GM23338 (cell line): Measurements from ENCODE around the gene SGK1. TPM values are rescaled to one million over a fixed set of nuclear protein-coding genes. Genes with fewer than 3 reads are reported as not detected.

Experiments
- ATAC-seq: fragments of 200-7000 bp; cut with Tn5 transposase; 3 replicates; pipeline ENCODE4 v1.9.1; 2020
- DNase-seq: peaks from one replicate; pipeline ENCODE4 v3.0.0-alpha.2; 2015; ENCODE audit warnings: low spot score
- H2AFZ ChIP-seq: fragments of 200-600 bp; sonication (generic); 2 replicates; pipeline ENCODE4 v1.8.0; 2016; ENCODE audit warnings: antibody characterized with exemption, mild to moderate bottlenecking, moderate library complexity
- H3F3A ChIP-seq: fragments of 200-600 bp; sonication (generic); replicated peaks from 2 replicates; pipeline ENCODE4 v1.8.0; 2017; ENCODE audit warnings: antibody characterized with exemption, mixed run types, low read depth
- H3K27ac ChIP-seq: fragments of 200-600 bp; sonication (generic); 2 replicates; pipeline ENCODE4 v1.6.1; 2016; ENCODE audit warnings: low read depth
- H3K27me3 ChIP-seq: fragments of 200-600 bp; sonication (generic); 2 replicates; pipeline ENCODE4 v1.8.0; 2016; ENCODE audit warnings: mild to moderate bottlenecking, mixed run types, moderate library complexity; ENCODE audit not compliant: insufficient read depth
- H3K36me3 ChIP-seq: fragments of 200-600 bp; sonication (generic); 2 replicates; pipeline ENCODE4 v1.8.0; 2016; ENCODE audit warnings: mild to moderate bottlenecking; ENCODE audit not compliant: insufficient read depth
- H3K4me1 ChIP-seq: fragments of 200-600 bp; sonication (generic); 2 replicates; pipeline ENCODE4 v1.8.0; 2016; ENCODE audit warnings: mild to moderate bottlenecking, moderate library complexity; ENCODE audit not compliant: insufficient read depth
- H3K4me2 ChIP-seq: fragments of 200-600 bp; sonication (generic); 2 replicates; pipeline ENCODE4 v1.7.1; 2017; ENCODE audit warnings: mixed run types
- H3K4me3 ChIP-seq: fragments of 200-600 bp; sonication (generic); 2 replicates; pipeline ENCODE4 v1.6.1; 2016; ENCODE audit warnings: mixed run types
- H3K79me2 ChIP-seq: fragments of 200-600 bp; sonication (generic); replicated peaks from 2 replicates; pipeline ENCODE4 v1.8.0; 2017; ENCODE audit warnings: mild to moderate bottlenecking; ENCODE audit not compliant: insufficient read depth
- H3K9me2 ChIP-seq: fragments of 200-600 bp; sonication (generic); 2 replicates; pipeline ENCODE4 v1.8.0; 2017; ENCODE audit not compliant: insufficient read depth
- H4K20me1 ChIP-seq: fragments of 200-600 bp; sonication (generic); replicated peaks from 2 replicates; pipeline ENCODE4 v1.8.0; 2017; ENCODE audit warnings: mild to moderate bottlenecking; ENCODE audit not compliant: insufficient read depth
- H3K27ac Mint-ChIP-seq: 2 replicates; pipeline ENCODE4 v1.8.0; 2020; ENCODE audit warnings: inconsistent platforms, mild to moderate bottlenecking, moderate library complexity, mixed read lengths
- H3K27me3 Mint-ChIP-seq: 3 replicates; pipeline ENCODE4 v1.8.0; 2022; ENCODE audit warnings: low read depth, mild to moderate bottlenecking, moderate library complexity, mixed read lengths, inconsistent platforms; ENCODE audit not compliant: insufficient read depth, poor library complexity
- H3K36me3 Mint-ChIP-seq: 3 replicates; pipeline ENCODE4 v1.8.0; 2021; ENCODE audit warnings: low read depth, mild to moderate bottlenecking, inconsistent platforms, moderate library complexity, mixed read lengths
- H3K4me1 Mint-ChIP-seq: 3 replicates; pipeline ENCODE4 v1.8.0; 2020; ENCODE audit warnings: mild to moderate bottlenecking, inconsistent platforms, mixed read lengths
- H3K4me3 Mint-ChIP-seq: 3 replicates; pipeline ENCODE4 v1.8.0; 2021; ENCODE audit warnings: moderate library complexity, mild to moderate bottlenecking, inconsistent platforms, mixed read lengths
- H3K9me3 Mint-ChIP-seq: 3 replicates; pipeline ENCODE4 v1.8.0; 2020; ENCODE audit warnings: moderate library complexity, mild to moderate bottlenecking, inconsistent platforms, mixed read lengths
- CREB1 ChIP-seq: fragments of 250-450 bp; sonication (Bioruptor Pico); IDR thresholded peaks from 2 replicates; pipeline ENCODE4 v1.5.0; 2020; ENCODE audit warnings: low read depth, mild to moderate bottlenecking, moderate library complexity
- EZH2 ChIP-seq: fragments of 200-600 bp; sonication (generic); IDR thresholded peaks from one replicate; pipeline ENCODE4 v1.8.0; 2017; ENCODE audit warnings: antibody characterized with exemption, mild to moderate bottlenecking, low read depth; ENCODE audit not compliant: unreplicated experiment
- EZH2phosphoT487 ChIP-seq: fragments of 200-600 bp; sonication (generic); IDR thresholded peaks from one replicate; pipeline ENCODE4 v1.8.1; 2018; ENCODE audit warnings: antibody characterized with exemption; ENCODE audit not compliant: unreplicated experiment
- NANOG ChIP-seq: IDR thresholded peaks from 2 replicates; pipeline ENCODE4 v1.6.1; 2016; ENCODE audit warnings: antibody characterized with exemption, borderline replicate concordance
- POLR2AphosphoS5 ChIP-seq: IDR thresholded peaks from 2 replicates; pipeline ENCODE4 v1.6.1; 2016; ENCODE audit warnings: antibody characterized with exemption, low read depth
- STAT1 ChIP-seq: IDR thresholded peaks from one replicate; pipeline ENCODE4 v1.6.1; 2016; ENCODE audit warnings: antibody characterized with exemption; ENCODE audit not compliant: unreplicated experiment
- ZNF331 ChIP-seq: fragments of 250-450 bp; sonication (Bioruptor Pico); IDR thresholded peaks from 2 replicates; pipeline ENCODE4 v1.5.0; 2020; ENCODE audit warnings: low read depth, mild to moderate bottlenecking, moderate library complexity
- polyA plus RNA-seq: library from polyadenylated mRNA; unstranded; fragments of >200 nt; fragmentation: Nextera tagmentation; extraction: Ambion mirVana; gene quantifications from 2 replicates; pipeline ENCODE4 v1.2.1, GENCODE V29; 2016
- total RNA-seq: library from RNA; depleted of rRNA; stranded (reverse); fragments of >200 nt; shearing (Covaris generic); gene quantifications from 2 replicates; pipeline ENCODE4 v1.2.3, GENCODE V29; 2014
- TF ChIP-seq, protein P1 (sequence below), 2 experiments: fragments of 200-600 bp in 1 of 2; sonication (generic) in 1 of 2; conservative IDR thresholded peaks; 2 replicates each; pipeline versions ENCODE4 v1.5.1 to v1.6.1; 2016 to 2017; ENCODE audit warnings: antibody characterized with exemption in 2 of 2, low read depth in 2 of 2, mild to moderate bottlenecking in 2 of 2, moderate library complexity in 1 of 2
- TF ChIP-seq, protein P2 (sequence below): IDR thresholded peaks from one replicate; pipeline ENCODE4 v1.6.1; 2018; ENCODE audit warnings: antibody characterized with exemption; ENCODE audit not compliant: unreplicated experiment
- TF ChIP-seq, protein P3 (sequence below): fragments of 250-450 bp; sonication (Bioruptor Pico); IDR thresholded peaks from 2 replicates; pipeline ENCODE4 v1.5.0; 2020; ENCODE audit warnings: mild to moderate bottlenecking, moderate library complexity
- TF ChIP-seq, protein P4 (sequence below): IDR thresholded peaks from 2 replicates; pipeline ENCODE4 v1.6.1; 2016; ENCODE audit warnings: antibody characterized with exemption

Gene SGK1
- total and polyA plus RNA-seq, 2 experiments from 2014 or later, result 16.3 to 37.2 TPM

- TF ChIP-seq, protein P1, sequence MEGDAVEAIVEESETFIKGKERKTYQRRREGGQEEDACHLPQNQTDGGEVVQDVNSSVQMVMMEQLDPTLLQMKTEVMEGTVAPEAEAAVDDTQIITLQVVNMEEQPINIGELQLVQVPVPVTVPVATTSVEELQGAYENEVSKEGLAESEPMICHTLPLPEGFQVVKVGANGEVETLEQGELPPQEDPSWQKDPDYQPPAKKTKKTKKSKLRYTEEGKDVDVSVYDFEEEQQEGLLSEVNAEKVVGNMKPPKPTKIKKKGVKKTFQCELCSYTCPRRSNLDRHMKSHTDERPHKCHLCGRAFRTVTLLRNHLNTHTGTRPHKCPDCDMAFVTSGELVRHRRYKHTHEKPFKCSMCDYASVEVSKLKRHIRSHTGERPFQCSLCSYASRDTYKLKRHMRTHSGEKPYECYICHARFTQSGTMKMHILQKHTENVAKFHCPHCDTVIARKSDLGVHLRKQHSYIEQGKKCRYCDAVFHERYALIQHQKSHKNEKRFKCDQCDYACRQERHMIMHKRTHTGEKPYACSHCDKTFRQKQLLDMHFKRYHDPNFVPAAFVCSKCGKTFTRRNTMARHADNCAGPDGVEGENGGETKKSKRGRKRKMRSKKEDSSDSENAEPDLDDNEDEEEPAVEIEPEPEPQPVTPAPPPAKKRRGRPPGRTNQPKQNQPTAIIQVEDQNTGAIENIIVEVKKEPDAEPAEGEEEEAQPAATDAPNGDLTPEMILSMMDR (conservative IDR thresholded peaks at IDR 0.05; ENCODE audit: low read depth in 2 of 2), result no peak
- TF ChIP-seq EZH2, result no peak
Measured at GRCh38 chr6:134359302-134359701, 41.4 kb upstream of the SGK1 start (continued).

GRCh38 chr6:134358320-134358719 is 40.4 kb upstream of the SGK1 start:
- Mint-ChIP-seq H3K27me3 (peaks cover 7% of the 10 kb centered on the region), H3K4me1 (peaks cover 15% of the 10 kb centered on the region), H3K36me3 (peaks cover 21% of the 10 kb centered on the region; the same call in 2 of the 3 replicates), H3K27ac (no peak overlapping the region), H3K9me3 (peaks cover 19% of the 10 kb centered on the region), H3K4me3 (no peak overlapping the region)
- Histone ChIP-seq H3K4me3 (no peak overlapping the region), H3K27me3 (no peaks in the 10 kb centered on the region), H2AFZ (no peak overlapping the region), H4K20me1 (no peaks in the 10 kb centered on the region), H3K4me2 (no peak overlapping the region), H3K9me2 (peaks cover 4% of the 10 kb centered on the region; the same call in 1 of the 2 replicates), H3F3A (no peaks in the 10 kb centered on the region), H3K4me1 (peaks cover 9% of the 10 kb centered on the region; the same call in 1 of the 2 replicates), H3K36me3 (no peaks in the 10 kb centered on the region), H3K27ac (no peak overlapping the region), H3K79me2 (no peaks in the 10 kb centered on the region)
- no peak for DNase-seq
- no peak for ATAC-seq
- TF ChIP-seq STAT1 (no peak), CREB1 (CRISPR knock-in tag) (no peak), ZNF331 (CRISPR knock-in tag) (no peak), EZH2phosphoT487 (no peak), POLR2AphosphoS5 (no peak), EZH2 (no peak), NANOG (no peak)
- TF ChIP-seq, protein P2, sequence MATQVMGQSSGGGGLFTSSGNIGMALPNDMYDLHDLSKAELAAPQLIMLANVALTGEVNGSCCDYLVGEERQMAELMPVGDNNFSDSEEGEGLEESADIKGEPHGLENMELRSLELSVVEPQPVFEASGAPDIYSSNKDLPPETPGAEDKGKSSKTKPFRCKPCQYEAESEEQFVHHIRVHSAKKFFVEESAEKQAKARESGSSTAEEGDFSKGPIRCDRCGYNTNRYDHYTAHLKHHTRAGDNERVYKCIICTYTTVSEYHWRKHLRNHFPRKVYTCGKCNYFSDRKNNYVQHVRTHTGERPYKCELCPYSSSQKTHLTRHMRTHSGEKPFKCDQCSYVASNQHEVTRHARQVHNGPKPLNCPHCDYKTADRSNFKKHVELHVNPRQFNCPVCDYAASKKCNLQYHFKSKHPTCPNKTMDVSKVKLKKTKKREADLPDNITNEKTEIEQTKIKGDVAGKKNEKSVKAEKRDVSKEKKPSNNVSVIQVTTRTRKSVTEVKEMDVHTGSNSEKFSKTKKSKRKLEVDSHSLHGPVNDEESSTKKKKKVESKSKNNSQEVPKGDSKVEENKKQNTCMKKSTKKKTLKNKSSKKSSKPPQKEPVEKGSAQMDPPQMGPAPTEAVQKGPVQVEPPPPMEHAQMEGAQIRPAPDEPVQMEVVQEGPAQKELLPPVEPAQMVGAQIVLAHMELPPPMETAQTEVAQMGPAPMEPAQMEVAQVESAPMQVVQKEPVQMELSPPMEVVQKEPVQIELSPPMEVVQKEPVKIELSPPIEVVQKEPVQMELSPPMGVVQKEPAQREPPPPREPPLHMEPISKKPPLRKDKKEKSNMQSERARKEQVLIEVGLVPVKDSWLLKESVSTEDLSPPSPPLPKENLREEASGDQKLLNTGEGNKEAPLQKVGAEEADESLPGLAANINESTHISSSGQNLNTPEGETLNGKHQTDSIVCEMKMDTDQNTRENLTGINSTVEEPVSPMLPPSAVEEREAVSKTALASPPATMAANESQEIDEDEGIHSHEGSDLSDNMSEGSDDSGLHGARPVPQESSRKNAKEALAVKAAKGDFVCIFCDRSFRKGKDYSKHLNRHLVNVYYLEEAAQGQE, result no peak
- TF ChIP-seq, protein P3, sequence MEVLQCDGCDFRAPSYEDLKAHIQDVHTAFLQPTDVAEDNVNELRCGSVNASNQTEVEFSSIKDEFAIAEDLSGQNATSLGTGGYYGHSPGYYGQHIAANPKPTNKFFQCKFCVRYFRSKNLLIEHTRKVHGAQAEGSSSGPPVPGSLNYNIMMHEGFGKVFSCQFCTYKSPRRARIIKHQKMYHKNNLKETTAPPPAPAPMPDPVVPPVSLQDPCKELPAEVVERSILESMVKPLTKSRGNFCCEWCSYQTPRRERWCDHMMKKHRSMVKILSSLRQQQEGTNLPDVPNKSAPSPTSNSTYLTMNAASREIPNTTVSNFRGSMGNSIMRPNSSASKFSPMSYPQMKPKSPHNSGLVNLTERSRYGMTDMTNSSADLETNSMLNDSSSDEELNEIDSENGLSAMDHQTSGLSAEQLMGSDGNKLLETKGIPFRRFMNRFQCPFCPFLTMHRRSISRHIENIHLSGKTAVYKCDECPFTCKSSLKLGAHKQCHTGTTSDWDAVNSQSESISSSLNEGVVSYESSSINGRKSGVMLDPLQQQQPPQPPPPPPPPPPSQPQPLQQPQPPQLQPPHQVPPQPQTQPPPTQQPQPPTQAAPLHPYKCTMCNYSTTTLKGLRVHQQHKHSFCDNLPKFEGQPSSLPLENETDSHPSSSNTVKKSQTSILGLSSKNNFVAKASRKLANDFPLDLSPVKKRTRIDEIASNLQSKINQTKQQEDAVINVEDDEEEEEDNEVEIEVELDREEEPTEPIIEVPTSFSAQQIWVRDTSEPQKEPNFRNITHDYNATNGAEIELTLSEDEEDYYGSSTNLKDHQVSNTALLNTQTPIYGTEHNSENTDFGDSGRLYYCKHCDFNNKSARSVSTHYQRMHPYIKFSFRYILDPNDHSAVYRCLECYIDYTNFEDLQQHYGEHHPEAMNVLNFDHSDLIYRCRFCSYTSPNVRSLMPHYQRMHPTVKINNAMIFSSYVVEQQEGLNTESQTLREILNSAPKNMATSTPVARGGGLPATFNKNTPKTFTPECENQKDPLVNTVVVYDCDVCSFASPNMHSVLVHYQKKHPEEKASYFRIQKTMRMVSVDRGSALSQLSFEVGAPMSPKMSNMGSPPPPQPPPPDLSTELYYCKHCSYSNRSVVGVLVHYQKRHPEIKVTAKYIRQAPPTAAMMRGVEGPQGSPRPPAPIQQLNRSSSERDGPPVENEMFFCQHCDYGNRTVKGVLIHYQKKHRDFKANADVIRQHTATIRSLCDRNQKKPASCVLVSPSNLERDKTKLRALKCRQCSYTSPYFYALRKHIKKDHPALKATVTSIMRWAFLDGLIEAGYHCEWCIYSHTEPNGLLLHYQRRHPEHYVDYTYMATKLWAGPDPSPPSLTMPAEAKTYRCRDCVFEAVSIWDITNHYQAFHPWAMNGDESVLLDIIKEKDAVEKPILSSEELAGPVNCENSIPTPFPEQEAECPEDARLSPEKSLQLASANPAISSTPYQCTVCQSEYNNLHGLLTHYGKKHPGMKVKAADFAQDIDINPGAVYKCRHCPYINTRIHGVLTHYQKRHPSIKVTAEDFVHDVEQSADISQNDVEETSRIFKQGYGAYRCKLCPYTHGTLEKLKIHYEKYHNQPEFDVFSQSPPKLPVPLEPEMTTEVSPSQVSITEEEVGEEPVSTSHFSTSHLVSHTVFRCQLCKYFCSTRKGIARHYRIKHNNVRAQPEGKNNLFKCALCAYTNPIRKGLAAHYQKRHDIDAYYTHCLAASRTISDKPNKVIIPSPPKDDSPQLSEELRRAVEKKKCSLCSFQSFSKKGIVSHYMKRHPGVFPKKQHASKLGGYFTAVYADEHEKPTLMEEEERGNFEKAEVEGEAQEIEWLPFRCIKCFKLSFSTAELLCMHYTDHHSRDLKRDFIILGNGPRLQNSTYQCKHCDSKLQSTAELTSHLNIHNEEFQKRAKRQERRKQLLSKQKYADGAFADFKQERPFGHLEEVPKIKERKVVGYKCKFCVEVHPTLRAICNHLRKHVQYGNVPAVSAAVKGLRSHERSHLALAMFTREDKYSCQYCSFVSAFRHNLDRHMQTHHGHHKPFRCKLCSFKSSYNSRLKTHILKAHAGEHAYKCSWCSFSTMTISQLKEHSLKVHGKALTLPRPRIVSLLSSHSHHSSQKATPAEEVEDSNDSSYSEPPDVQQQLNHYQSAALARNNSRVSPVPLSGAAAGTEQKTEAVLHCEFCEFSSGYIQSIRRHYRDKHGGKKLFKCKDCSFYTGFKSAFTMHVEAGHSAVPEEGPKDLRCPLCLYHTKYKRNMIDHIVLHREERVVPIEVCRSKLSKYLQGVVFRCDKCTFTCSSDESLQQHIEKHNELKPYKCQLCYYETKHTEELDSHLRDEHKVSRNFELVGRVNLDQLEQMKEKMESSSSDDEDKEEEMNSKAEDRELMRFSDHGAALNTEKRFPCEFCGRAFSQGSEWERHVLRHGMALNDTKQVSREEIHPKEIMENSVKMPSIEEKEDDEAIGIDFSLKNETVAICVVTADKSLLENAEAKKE (CRISPR knock-in tag), result no peak
- TF ChIP-seq, protein P4, sequence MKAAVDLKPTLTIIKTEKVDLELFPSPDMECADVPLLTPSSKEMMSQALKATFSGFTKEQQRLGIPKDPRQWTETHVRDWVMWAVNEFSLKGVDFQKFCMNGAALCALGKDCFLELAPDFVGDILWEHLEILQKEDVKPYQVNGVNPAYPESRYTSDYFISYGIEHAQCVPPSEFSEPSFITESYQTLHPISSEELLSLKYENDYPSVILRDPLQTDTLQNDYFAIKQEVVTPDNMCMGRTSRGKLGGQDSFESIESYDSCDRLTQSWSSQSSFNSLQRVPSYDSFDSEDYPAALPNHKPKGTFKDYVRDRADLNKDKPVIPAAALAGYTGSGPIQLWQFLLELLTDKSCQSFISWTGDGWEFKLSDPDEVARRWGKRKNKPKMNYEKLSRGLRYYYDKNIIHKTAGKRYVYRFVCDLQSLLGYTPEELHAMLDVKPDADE, result no peak
